ENCODE measurements around the gene GLCCI1.

Gene GLCCI1

DNA sequence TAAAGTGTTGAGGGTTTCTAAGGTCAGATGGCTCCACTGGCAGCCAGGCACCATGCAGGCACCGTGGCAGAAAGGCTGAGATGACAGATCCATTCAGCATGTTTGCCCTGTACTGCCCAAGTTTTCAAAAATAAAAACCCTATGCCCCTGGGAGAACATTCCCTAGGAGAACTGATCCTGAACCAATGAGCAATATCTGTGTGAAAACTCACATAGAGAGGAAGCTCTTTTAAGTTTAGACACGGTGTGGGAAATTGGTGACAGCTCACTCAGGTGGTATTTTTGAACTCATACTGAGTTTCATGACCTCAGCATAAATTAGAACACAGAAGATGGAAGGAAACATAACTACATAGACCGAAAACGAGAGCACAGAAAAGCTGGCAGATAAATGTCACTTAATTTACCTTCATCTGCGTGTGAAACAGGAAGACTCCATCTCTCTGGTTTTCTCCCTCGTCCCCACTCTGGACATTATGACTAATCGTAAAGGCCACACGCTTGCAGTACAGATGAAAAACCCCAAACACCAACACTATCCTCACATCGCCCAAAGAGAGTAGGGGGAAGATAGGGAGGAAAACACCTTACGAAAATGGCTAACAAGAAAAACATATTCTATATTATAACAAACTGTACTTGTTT is 165.6 kb downstream of the GLCCI1 start:
- Histone ChIP-seq H3K4me1 (no peaks in the 10 kb centered on the region), H3K9me3 (no peaks in the 10 kb centered on the region), H3K4me3 (no peak overlapping the region), H3K36me3 (replicated peaks) (no peaks in the 10 kb centered on the region), H3K27me3 (ENCODE audit: low read depth) (no peaks in the 10 kb centered on the region)
- in situ Hi-C loops (cut with MboI; ENCODE audit: low sequenced_read_pairs): no loop called here
- no peak for DNase-seq (ENCODE audit: low spot score in 2 of 2)

GRCh38 chr7:8135417-8135816 is 166.8 kb downstream of the GLCCI1 start:
- H3K27me3 ChIP-seq (ENCODE audit: low read depth): no peaks in the 10 kb centered on the region
- no peaks in the 10 kb centered on the region for H3K4me1 ChIP-seq
- in situ Hi-C loops (cut with MboI; ENCODE audit: low sequenced_read_pairs): no loop called here
- H3K4me3 ChIP-seq: no peak overlapping the region
- DNase-seq (ENCODE audit: low spot score in 2 of 2): no peak
- H3K36me3 ChIP-seq (replicated peaks): no peaks in the 10 kb centered on the region
- H3K9me3 ChIP-seq: no peaks in the 10 kb centered on the region

DNA sequence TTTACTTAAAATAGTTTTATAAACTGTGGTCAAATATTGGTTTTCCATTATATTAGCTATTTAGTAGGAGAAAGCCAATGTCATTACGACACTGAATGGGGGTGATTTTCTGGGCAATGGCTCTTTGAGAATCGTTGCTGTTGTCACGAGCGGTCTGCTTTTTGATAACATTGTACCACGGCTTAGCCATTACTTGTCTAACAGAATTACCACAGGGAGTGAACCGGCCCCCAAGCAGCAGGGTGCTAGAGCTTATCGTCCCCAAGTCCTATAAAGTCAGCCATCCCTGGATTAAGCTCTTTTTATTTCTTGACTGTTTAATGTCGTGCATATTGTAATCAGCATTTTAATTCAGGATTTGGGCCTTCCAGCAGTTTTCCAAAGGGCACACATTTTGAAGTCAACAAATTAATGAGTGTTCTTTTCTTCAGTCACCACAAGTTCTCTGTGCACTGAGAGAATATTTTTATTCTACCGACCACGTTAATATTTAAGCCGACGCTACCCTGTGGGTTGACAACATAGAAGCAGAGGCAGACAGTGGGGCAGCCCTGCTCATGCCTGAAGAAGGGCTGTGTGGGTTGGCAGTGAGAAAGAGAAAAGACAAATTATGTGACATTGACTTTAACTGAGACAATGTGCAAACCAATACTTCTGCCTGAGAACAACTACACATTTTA is 167.6 kb downstream of the GLCCI1 start:
- no peaks in the 10 kb centered on the region for H3K4me1 ChIP-seq
- H3K36me3 ChIP-seq (replicated peaks): no peaks in the 10 kb centered on the region
- no peaks in the 10 kb centered on the region for H3K9me3 ChIP-seq
- no peak for DNase-seq (ENCODE audit: low spot score in 2 of 2)
- H3K4me3 ChIP-seq: no peak overlapping the region
- in situ Hi-C loops (cut with MboI; ENCODE audit: low sequenced_read_pairs): no loop called here
- no peaks in the 10 kb centered on the region for H3K27me3 ChIP-seq (ENCODE audit: low read depth)

Measured in HAP-1 (cell line).